ENCODE measurements around the gene COMT. TPM values are rescaled to one million over a fixed set of nuclear protein-coding genes. Genes with fewer than 3 reads are reported as not detected.

COMT gene
- total RNA-seq, 1 experiment from 2014 or later = 196 TPM

DNA sequence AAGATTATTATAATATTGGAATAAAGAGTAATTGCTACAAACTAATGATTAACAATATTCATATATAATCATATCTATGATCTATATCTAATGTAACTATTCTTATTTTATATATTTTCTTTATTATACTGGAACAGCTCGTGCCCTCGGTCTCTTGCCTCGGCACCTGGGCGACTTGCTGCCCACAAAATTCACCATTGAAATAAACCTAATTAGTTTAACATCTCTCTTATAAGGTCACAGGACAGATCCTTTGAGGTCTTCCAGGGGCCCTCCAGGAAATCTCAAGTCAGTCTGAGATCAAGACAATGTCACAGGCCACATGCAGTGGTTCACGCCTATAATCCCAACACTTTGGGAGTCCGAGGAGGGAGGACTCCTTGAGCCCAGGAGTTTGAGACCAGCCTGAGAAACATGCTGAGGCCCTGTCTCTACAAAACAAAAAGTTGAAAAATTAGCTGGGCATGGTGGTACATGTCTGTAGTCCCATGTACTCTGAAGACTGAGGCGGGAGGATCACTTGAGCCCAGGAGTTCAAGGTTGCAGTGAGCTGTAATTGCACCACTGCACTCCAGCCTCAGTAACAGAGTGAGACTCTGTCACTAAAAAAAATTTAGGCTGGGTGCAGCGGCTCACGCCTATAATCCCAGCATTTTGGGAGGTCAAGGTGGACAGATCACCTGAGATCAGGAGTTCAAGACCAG lies 6.6 kb downstream of the COMT start:
- ChIA-PET POLR2A (interaction anchor here (0.8 to 1.4 kb wide), 3 partner anchors 98 to 218 kb away, joined by 3 read pairs; no protein-coding TSS in a partner anchor), CTCF (interaction anchor here (0.6 to 1.6 kb wide), 11 partner anchors 9 to 214 kb away, joined by 3 to 5 read pairs (median 4); no protein-coding TSS in a partner anchor)
- intact Hi-C loops (cut with micrococcal nuclease) = no loop called here
- no peak overlapping the region for H3K4me3 Mint-ChIP-seq (ENCODE audit: unreplicated experiment)
- no peak for DNase-seq (ENCODE audit: unreplicated experiment)
- H3K4me1 Mint-ChIP-seq (ENCODE audit: insufficient read depth, unreplicated experiment) = peaks cover 17% of the 10 kb centered on the region
- peaks cover 22% of the 10 kb centered on the region for H3K36me3 Mint-ChIP-seq (ENCODE audit: insufficient read depth, unreplicated experiment)
- TF ChIP-seq, protein P1, sequence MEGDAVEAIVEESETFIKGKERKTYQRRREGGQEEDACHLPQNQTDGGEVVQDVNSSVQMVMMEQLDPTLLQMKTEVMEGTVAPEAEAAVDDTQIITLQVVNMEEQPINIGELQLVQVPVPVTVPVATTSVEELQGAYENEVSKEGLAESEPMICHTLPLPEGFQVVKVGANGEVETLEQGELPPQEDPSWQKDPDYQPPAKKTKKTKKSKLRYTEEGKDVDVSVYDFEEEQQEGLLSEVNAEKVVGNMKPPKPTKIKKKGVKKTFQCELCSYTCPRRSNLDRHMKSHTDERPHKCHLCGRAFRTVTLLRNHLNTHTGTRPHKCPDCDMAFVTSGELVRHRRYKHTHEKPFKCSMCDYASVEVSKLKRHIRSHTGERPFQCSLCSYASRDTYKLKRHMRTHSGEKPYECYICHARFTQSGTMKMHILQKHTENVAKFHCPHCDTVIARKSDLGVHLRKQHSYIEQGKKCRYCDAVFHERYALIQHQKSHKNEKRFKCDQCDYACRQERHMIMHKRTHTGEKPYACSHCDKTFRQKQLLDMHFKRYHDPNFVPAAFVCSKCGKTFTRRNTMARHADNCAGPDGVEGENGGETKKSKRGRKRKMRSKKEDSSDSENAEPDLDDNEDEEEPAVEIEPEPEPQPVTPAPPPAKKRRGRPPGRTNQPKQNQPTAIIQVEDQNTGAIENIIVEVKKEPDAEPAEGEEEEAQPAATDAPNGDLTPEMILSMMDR (IDR thresholded peaks at IDR 0.05; ENCODE audit: unreplicated experiment) = no peak
- no TSS peak for BruUV-seq (replicated peaks)
- H3K9me3 Mint-ChIP-seq (ENCODE audit: unreplicated experiment) = no peaks in the 10 kb centered on the region
- no peak overlapping the region for H3K27ac Mint-ChIP-seq (ENCODE audit: low read depth, unreplicated experiment)
- H3K27me3 Mint-ChIP-seq (ENCODE audit: insufficient read depth, unreplicated experiment) = no peaks in the 10 kb centered on the region

GRCh38 chr22:19951346-19951745 lies 9.8 kb downstream of the COMT start:
- peaks cover 14% of the 10 kb centered on the region for H3K4me1 Mint-ChIP-seq (ENCODE audit: insufficient read depth, unreplicated experiment)
- H3K9me3 Mint-ChIP-seq (ENCODE audit: unreplicated experiment) = no peaks in the 10 kb centered on the region
- no peak overlapping the region for H3K4me3 Mint-ChIP-seq (ENCODE audit: unreplicated experiment)
- ChIA-PET POLR2A (no interaction called here), CTCF (interaction anchor here (0.6 to 1.9 kb wide), 5 partner anchors 11 to 233 kb away, joined by 3 to 4 read pairs (median 3); no protein-coding TSS in a partner anchor)
- TF ChIP-seq, protein P1 (IDR thresholded peaks at IDR 0.05; ENCODE audit: unreplicated experiment) = no peak
- intact Hi-C loops (cut with micrococcal nuclease) = no loop called here
- no peak overlapping the region for H3K27ac Mint-ChIP-seq (ENCODE audit: low read depth, unreplicated experiment)
- peaks cover 28% of the 10 kb centered on the region for H3K36me3 Mint-ChIP-seq (ENCODE audit: insufficient read depth, unreplicated experiment)
- no TSS peak for BruUV-seq (replicated peaks)
- H3K27me3 Mint-ChIP-seq (ENCODE audit: insufficient read depth, unreplicated experiment) = no peaks in the 10 kb centered on the region
- no peak for DNase-seq (ENCODE audit: unreplicated experiment)

GRCh38 chr22:19955241-19956128 lies 13.9 kb downstream of the COMT start:
- Mint-ChIP-seq H3K4me1 (ENCODE audit: insufficient read depth, unreplicated experiment) (peaks cover 7% of the 10 kb centered on the region), H3K4me3 (ENCODE audit: unreplicated experiment) (no peak overlapping the region), H3K27me3 (ENCODE audit: insufficient read depth, unreplicated experiment) (no peaks in the 10 kb centered on the region), H3K27ac (ENCODE audit: low read depth, unreplicated experiment) (no peak overlapping the region), H3K9me3 (ENCODE audit: unreplicated experiment) (no peaks in the 10 kb centered on the region), H3K36me3 (ENCODE audit: insufficient read depth, unreplicated experiment) (peaks cover 22% of the 10 kb centered on the region)
- no TSS peak for BruUV-seq (replicated peaks)
- intact Hi-C loops (cut with micrococcal nuclease) = no loop called here
- TF ChIP-seq, protein P1 (IDR thresholded peaks at IDR 0.05; ENCODE audit: unreplicated experiment) = no peak
- ChIA-PET POLR2A (interaction anchor here (0.6 to 0.8 kb wide), 3 partner anchors 22 to 174 kb away, joined by 3 to 5 read pairs (median 5); no protein-coding TSS in a partner anchor), CTCF (interaction anchor here (0.6 kb wide), 1 partner anchor 15 kb away, joined by 3 read pairs; no protein-coding TSS in a partner anchor)
- no peak for DNase-seq (ENCODE audit: unreplicated experiment)

- no peak overlapping the region for H3K27ac Mint-ChIP-seq (ENCODE audit: low read depth, unreplicated experiment)
- no TSS peak for BruUV-seq (replicated peaks)
Measured at GRCh38 chr22:19957445-19957844, 15.9 kb downstream of the COMT start.

More at GRCh38 chr22:19957445-19957844, 15.9 kb downstream of the COMT start:
- ChIA-PET CTCF (interaction anchor here (1.0 kb wide), 1 partner anchor 9 kb away, joined by 3 read pairs; no protein-coding TSS in a partner anchor), POLR2A (interaction anchor here (0.6 kb wide), 1 partner anchor 102 kb away, joined by 3 read pairs; no protein-coding TSS in a partner anchor)
- no peak for DNase-seq (ENCODE audit: unreplicated experiment)
- peaks cover 20% of the 10 kb centered on the region for H3K36me3 Mint-ChIP-seq (ENCODE audit: insufficient read depth, unreplicated experiment)
- intact Hi-C loops (cut with micrococcal nuclease) = no loop called here
- H3K27me3 Mint-ChIP-seq (ENCODE audit: insufficient read depth, unreplicated experiment) = no peaks in the 10 kb centered on the region
- H3K9me3 Mint-ChIP-seq (ENCODE audit: unreplicated experiment) = no peaks in the 10 kb centered on the region
- peaks cover 7% of the 10 kb centered on the region for H3K4me1 Mint-ChIP-seq (ENCODE audit: insufficient read depth, unreplicated experiment)
- TF ChIP-seq, protein P1 (IDR thresholded peaks at IDR 0.05; ENCODE audit: unreplicated experiment) = no peak
- H3K4me3 Mint-ChIP-seq (ENCODE audit: unreplicated experiment) = no peak overlapping the region

All from MCF 10A (cell line).